Ecto neural progenitor cell (in vitro differentiated cells): Measurements from ENCODE around the gene SHANK1.
"Not testable (repeated sequence)": the region's sequence is repeated elsewhere in the genome, so short reads cannot be mapped to it uniquely, and the experiment has no call there.

ENCODE experiments used
- DNase-seq: peaks from one replicate; pipeline ENCODE4 v3.0.0-alpha.2; 2018; ENCODE audit warnings: low spot score

The SHANK1 gene

DNA sequence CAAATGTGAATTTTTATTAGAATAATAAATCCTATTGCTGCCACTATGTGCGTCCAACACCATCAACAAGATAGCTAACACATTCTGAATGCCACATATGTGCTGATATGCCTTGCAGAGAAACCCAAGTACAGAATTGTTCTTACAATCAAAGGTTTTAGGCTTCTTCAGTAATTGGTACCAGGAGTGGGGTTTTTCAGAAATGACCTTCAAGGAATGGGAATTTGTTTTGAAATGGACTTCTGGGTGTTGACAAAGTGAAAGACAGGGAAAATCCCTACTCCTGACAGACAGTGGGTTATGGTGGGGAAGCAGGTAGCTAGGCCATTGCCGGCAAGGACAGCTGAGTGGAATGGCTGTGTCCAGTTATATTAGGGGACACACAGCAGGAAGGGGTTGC lies 85.6 kb downstream of the SHANK1 start:
- no peak for DNase-seq

DNA sequence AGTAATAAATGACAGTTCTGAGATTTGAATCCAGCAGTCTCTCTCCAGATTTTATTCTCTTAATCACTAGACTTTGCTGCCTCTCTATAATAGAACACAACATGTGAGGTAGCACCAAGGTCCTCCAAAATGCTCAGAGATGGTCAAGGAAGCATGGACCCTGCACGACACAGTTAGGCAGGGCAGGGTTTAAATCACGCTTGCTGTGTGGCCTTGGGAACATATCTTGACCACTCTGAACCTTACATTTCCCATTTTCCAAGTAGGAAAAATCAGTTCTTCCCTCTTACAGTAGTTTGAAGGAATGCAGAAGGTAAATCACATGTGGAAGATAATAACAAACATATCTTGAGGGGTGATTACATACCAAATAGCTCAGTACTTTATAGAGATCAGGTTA lies 86.2 kb downstream of the SHANK1 start:
- no peak for DNase-seq

DNA sequence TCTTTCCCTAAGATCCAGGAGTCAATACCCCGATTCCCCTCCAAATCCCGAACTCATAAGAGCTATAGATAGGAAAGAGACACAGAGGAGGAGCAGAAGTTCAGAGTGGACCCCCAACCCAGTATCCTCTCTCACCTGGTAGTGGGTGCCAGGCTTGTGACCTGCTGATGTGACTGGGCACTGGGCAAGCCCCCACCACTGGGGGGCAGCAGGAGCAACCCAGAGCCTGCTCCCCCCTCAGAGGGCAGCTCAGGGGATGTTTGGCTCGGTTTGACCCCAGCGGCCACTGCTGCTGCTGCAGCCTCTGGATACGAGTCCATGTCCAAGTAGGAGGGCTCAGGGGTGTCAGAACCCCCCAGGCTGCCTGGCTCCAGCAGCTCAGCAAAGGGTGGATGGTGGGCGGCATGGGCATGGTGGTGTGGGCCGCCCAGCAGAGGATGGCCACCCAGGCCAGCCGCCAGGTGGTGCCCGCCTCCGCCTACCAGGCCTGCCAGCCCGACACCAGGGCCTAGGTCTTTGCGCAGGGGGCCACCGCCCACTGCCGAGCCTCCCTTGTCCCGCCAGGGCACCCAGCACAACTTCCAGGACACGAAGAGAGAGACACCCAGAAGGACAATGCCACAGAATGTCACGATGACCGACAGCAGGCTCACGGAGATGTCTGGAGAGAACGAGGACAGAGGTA lies 87.3 kb downstream of the SHANK1 start:
- DNase-seq = no peak

GRCh38 chr19:50629801-50630200 lies 89.8 kb downstream of the SHANK1 start:
- DNase-seq = no peak

GRCh38 chr19:50629194-50629593 lies 90.4 kb downstream of the SHANK1 start:
- no peak for DNase-seq

DNA sequence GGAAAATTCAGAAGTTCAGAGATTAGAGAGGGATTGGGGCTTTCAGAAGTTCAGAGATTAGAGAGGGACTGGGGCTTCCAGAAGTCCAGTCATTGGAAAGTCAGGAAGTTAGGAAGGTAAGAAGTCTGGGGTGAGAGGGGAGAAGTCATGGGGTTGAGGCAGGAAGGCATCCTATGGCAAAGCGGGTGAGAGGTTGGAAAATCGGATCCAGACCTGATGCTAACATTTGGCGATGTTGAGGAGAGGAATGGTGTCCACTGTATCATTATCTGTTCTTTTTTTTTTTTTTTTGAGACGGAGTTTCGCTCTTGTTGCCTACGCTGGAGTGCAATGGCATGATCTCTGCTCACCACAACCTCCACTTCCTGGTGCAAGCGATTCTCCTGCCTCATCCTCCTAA lies 91.1 kb downstream of the SHANK1 start:
- DNase-seq = no peak

DNA sequence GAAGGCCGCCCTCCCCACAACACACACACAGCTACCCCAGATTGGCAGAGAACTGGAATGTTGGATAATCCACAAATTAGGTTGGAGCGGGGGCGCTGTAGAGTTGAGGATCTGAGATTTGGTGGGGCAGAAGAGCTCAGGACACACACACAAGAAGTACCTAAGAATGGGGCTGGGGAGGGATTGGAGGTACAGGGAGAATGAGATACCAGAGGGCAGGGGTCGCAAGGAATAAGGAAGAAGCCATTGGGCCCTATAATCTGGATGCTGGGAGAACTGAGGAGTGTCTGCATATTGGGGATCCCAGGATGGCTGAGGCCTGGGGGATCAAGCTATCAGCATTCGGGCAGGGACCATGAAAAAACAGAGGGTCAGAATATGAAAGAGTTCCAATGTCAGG lies 91.5 kb downstream of the SHANK1 start:
- DNase-seq = no peak

DNA sequence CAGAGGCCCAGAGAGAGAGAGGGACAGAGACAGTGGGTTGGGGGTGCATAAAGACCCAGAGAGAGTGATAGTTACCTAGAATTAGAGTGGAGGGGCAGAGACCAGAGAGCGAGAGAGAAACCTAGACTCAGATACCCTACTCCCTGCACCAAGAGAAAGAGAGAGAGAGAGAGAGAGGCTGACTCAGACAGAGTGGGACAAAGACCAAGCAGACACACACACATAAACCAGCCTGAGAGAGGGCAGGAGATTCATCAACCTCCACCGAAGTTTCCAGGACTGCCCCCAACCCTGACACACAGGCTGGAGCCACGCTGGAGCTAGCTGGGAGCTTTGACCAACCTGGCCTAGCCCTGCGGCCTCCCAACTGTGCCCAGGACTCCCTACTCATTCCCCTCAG lies 92.8 kb downstream of the SHANK1 start:
- DNase-seq = no peak

DNA sequence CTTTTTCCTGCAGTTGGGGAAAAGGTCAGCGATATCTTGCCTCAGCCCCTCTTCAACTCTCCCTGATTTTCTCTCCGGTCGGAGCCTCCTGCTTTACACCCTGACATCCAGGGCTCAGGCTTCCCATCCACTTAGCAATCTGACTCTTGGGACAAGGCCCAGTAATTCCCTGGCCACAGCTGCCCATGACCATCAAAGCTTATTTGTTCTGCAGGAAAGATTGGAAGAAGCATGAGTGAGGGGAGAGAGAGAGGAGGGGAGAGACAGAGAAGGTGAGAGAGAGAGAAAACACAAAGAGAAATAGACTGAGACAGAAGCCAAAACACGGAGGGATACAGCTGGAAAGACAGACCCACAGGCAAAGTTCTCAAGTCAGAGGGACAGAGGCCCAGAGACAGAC lies 93.6 kb downstream of the SHANK1 start:
- no peak for DNase-seq

DNA sequence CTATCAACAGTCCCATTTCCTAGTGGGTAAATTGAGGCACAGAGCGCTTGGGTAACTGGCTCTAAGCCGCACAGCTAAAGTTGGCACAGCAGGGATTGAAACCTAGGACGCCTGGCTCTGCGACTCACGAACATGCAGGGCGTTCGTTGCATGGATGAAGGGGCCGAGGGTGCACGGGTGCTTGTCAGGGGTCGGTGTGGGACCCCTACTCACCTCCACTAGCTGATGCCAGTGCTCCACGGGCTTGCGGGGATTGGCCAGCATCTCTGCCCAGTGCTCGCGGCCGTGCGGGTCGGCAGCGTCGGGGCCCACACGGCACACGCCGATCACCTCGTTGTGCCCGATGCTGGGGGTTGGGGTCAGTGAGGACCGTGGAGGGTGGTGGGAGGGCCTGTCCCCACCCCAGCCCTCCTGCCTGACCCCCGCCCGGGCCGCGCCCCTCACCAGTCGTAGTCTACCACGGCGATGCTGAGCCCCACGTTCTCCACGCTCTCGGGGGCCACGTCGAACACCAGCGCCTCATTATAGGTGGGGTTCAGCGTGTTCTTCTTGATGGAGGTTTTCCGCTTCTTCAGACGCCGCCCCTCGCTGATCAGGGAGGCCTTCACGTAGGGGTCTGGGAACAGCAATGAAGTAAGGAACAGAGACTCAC lies 94.5 kb downstream of the SHANK1 start:
- DNase-seq = no peak

DNA sequence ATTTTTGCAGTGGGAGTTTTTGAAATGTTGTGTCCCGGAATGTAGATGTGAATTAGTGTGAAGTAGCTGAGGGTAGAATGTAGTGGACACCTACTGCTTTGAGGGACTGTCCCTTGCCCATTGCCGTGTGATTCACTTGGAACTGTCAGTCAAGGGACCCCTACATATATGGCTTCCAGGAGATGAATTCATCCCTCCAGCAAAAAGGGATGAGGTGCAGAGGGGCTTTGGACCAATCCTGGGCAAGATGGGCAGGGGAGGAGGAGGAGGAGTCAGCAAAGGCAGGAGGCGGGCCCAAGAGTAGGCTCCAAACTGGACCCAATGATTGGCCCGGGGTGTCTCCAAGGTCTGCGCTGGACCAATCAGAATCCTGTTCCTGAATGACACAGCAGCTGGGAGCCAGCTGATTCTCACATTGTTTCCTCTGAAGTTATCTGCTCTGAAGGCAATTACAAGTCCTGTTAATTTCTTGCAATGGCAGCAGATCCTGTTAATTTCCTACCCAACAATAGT lies 99.2 kb downstream of the SHANK1 start:
- DNase-seq = not testable (repeated sequence)

GRCh38 chr19:50619184-50619583 lies 100.4 kb downstream of the SHANK1 start:
- not testable (repeated sequence) for DNase-seq

DNA sequence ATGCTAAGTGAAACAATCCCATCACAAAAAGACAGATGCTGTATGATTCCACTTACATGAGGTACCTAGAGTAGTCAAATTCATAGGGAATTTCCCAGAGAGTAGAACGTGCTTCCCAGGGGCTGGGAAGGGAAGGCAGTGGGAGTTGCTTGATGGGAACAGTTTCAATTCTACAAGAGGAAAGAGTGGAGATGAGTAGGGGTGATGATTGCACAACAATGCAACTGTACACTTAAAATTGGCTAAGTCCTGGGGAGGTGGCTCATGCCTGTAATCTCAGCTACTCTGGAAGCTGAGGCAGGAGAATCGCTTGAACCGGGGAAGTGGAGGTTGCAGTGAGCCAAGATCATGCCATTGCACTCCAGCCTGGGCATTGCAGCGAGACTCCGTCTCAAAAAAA lies 101.2 kb downstream of the SHANK1 start:
- not testable (repeated sequence) for DNase-seq

GRCh38 chr19:50612504-50613404 lies 106.8 kb downstream of the SHANK1 start:
- DNase-seq = not testable (repeated sequence)
